Measurements from ENCODE around the gene PTGDR2. TPM values are rescaled to one million over a fixed set of nuclear protein-coding genes. Genes with fewer than 3 reads are reported as not detected.

PTGDR2 gene
- total RNA-seq, 1 experiment from 2014 or later = 0.12 TPM

- no peak for DNase-seq (ENCODE audit: low read depth, low spot score)
- no peak overlapping the region for H2AFZ ChIP-seq (ENCODE audit: low read depth, low read length, poor library complexity, severe bottlenecking)
- H3K79me2 ChIP-seq (ENCODE audit: insufficient read depth, low read length) = no peaks in the 10 kb centered on the region
These were observed 19.8 kb upstream of the PTGDR2 start for GRCh38 chr11:60875366-60876167.

More at GRCh38 chr11:60875366-60876167, 19.8 kb upstream of the PTGDR2 start:
- ChIA-PET POLR2A (no interaction called here), RAD21 (ENCODE audit: low non-redundant PET in 1 of 2, low total read pairs in 2 of 2, uncharacterized antibody in 2 of 2, unreplicated experiment in 2 of 2) (no interaction called here), CTCF (interaction anchor here (1.5 kb wide), 1 partner anchor 24 kb away, joined by 4 read pairs; no protein-coding TSS in a partner anchor)
- intact Hi-C loops (cut with micrococcal nuclease) = no loop called here
- H3K4me2 ChIP-seq (ENCODE audit: low read length) = no peak overlapping the region
- no peak overlapping the region for H3K27ac ChIP-seq (ENCODE audit: low read depth, low read length)
- no peaks in the 10 kb centered on the region for H3K9me3 ChIP-seq (ENCODE audit: control insufficient read depth in 1 of 2, insufficient read depth in 1 of 2, low read depth in 1 of 2, low read length in 2 of 2)
- no peak for ATAC-seq
- no peaks in the 10 kb centered on the region for H3K27me3 ChIP-seq (ENCODE audit: insufficient read depth, low read length)
- no peaks in the 10 kb centered on the region for H3K9me2 ChIP-seq (ENCODE audit: insufficient read depth)
- BruUV-seq (replicated peaks) = no TSS peak
- H3K4me3 ChIP-seq (replicated peaks in 1 of 2; ENCODE audit: low read depth in 1 of 2, low read length in 2 of 2) = no peak overlapping the region
- no peak overlapping the region for H3K9ac ChIP-seq (ENCODE audit: low read length)
- no peaks in the 10 kb centered on the region for H4K20me1 ChIP-seq (ENCODE audit: insufficient read depth)
- H3K36me3 ChIP-seq (ENCODE audit: control insufficient read depth in 1 of 2, insufficient read depth in 2 of 2, low read length in 2 of 2) = peaks cover 4 to 5% of the 10 kb centered on the region in 2 experiments; a peak in 2 of 4 replicates
- TF ChIP-seq ZNF274 (IDR thresholded peaks at IDR 0.05; ENCODE audit: low read depth, low read length) (no peak), MAX (IDR thresholded peaks at IDR 0.05) (no peak), POLR2A (IDR thresholded peaks at IDR 0.05; ENCODE audit: borderline replicate concordance, extremely low read depth, insufficient read depth, insufficient read length) (no peak), EGR1 (IDR thresholded peaks at IDR 0.05; ENCODE audit: low read depth) (no peak), ELF1 (IDR thresholded peaks at IDR 0.05; ENCODE audit: borderline replicate concordance, low read depth) (no peak), CTCF (IDR thresholded peaks at IDR 0.05 in 2 of 3, conservative IDR thresholded peaks at IDR 0.05 in 1 of 3; ENCODE audit: borderline replicate concordance in 1 of 3, insufficient read depth in 1 of 3, low read depth in 2 of 3, low read length in 2 of 3) (no peak), JUND (IDR thresholded peaks at IDR 0.05) (no peak), REST (IDR thresholded peaks at IDR 0.05; ENCODE audit: low read depth) (no peak), TCF7L2 (IDR thresholded peaks at IDR 0.05; ENCODE audit: borderline replicate concordance, extremely low read depth, insufficient read depth, insufficient read length) (no peak), EZH2 (IDR thresholded peaks at IDR 0.05) (no peak), SIN3A (IDR thresholded peaks at IDR 0.05; ENCODE audit: low read depth) (no peak), ZBTB33 (IDR thresholded peaks at IDR 0.05; ENCODE audit: extremely low read depth, insufficient replicate concordance, low read length) (no peak), ZFX (IDR thresholded peaks at IDR 0.05) (no peak), FOSL1 (IDR thresholded peaks at IDR 0.05; ENCODE audit: low read depth) (no peak), YY1 (IDR thresholded peaks at IDR 0.05; ENCODE audit: extremely low read depth, insufficient replicate concordance, low read depth, low read length) (no peak), EZH2phosphoT487 (IDR thresholded peaks at IDR 0.05; ENCODE audit: borderline replicate concordance) (no peak), ATF3 (IDR thresholded peaks at IDR 0.05) (no peak), CBX3 (IDR thresholded peaks at IDR 0.05; ENCODE audit: low read depth) (no peak)
- peaks cover 0 to 4% of the 10 kb centered on the region in 2 experiments; a peak in 2 of 4 replicates for H3K4me1 ChIP-seq (ENCODE audit: control insufficient read depth in 1 of 2, insufficient read depth in 2 of 2, low read length in 2 of 2)

All from HCT116 (cell line).